Dedifferentiated amniotic fluid mesenchymal stem cell (primary cell): ENCODE measurements around the gene LGI4.

Source experiments
- DNase-seq: peaks from one replicate; pipeline ENCODE4 v3.0.0-alpha.2; 2016; ENCODE audit errors: extremely low spot score

Gene LGI4

GRCh38 chr19:35087393-35087792 lies 47.5 kb downstream of the LGI4 start:
- no peak for DNase-seq

- no peak for DNase-seq
Measured at GRCh38 chr19:35086455-35086854, 48.4 kb downstream of the LGI4 start.

GRCh38 chr19:35085947-35086346 lies 48.9 kb downstream of the LGI4 start:
- no peak for DNase-seq

- no peak for DNase-seq
Measured at GRCh38 chr19:35084509-35084762, 50.4 kb downstream of the LGI4 start.

GRCh38 chr19:35083691-35084508 lies 51.0 kb downstream of the LGI4 start:
- DNase-seq = no peak

- DNase-seq = no peak
Measured at GRCh38 chr19:35081201-35081600, 53.7 kb downstream of the LGI4 start.

GRCh38 chr19:35080613-35081170 lies 54.2 kb downstream of the LGI4 start:
- DNase-seq = no peak

- DNase-seq = no peak
Measured at GRCh38 chr19:35079826-35080225, 55.0 kb downstream of the LGI4 start.

GRCh38 chr19:35077411-35078223 lies 57.2 kb downstream of the LGI4 start:
- no peak for DNase-seq

- no peak for DNase-seq
Measured at GRCh38 chr19:35076657-35077056, 58.2 kb downstream of the LGI4 start.

GRCh38 chr19:35076026-35076370 lies 58.9 kb downstream of the LGI4 start:
- DNase-seq = no peak

- DNase-seq = no peak
Measured at GRCh38 chr19:35075202-35076025, 59.4 kb downstream of the LGI4 start.
